Inflammatory macrophage treated with lipopolysaccharide for 1 hour (primary cell): ENCODE data around the gene PEX16.

Experiments used
- DNase-seq, 2 donors: peaks; one replicate each; pipeline ENCODE4 v3.0.0-alpha.2; 2020 to 2022

The PEX16 gene

GRCh38 chr11:45917623-45918330, at the start of gene PEX16:
Gene PEX16, minus strand, starts transcription at chr11:45917877. Its CDS starts 66 bp downstream, at chr11:45917811.
- DNase-seq: peak; percentile 98 to 99

- DNase-seq: peak; percentile 40 to 73
These were observed 47.3 kb upstream of the PEX16 start for GRCh38 chr11:45964911-45965389.

- no peak for DNase-seq
These were observed 44.1 kb upstream of the PEX16 start for GRCh38 chr11:45961751-45962240.

- peak in 1 of 2 donors; percentile 25 for DNase-seq
These were observed 42.9 kb upstream of the PEX16 start for GRCh38 chr11:45960387-45961095.

GRCh38 chr11:45959851-45960250, 42.2 kb upstream of the PEX16 start:
- DNase-seq: no peak

GRCh38 chr11:45949992-45950407, 32.3 kb upstream of the PEX16 start:
- no peak for DNase-seq

GRCh38 chr11:45948356-45948755, 30.7 kb upstream of the PEX16 start:
- no peak for DNase-seq

GRCh38 chr11:45947885-45948284, 30.2 kb upstream of the PEX16 start:
- no peak for DNase-seq

GRCh38 chr11:45945397-45945999, 27.8 kb upstream of the PEX16 start:
- no peak for DNase-seq

GRCh38 chr11:45942381-45942780, 24.7 kb upstream of the PEX16 start:
- DNase-seq: no peak

- no peak for DNase-seq
These were observed 23.6 kb upstream of the PEX16 start for GRCh38 chr11:45941285-45941684.

- no peak for DNase-seq
These were observed 22.2 kb upstream of the PEX16 start for GRCh38 chr11:45939836-45940235.

GRCh38 chr11:45937916-45938315, 20.2 kb upstream of the PEX16 start:
- no peak for DNase-seq

- no peak for DNase-seq
These were observed 18.9 kb upstream of the PEX16 start for GRCh38 chr11:45936511-45937054.

- no peak for DNase-seq
These were observed 17.8 kb upstream of the PEX16 start for GRCh38 chr11:45935349-45936064.

- no peak for DNase-seq
These were observed 17.1 kb upstream of the PEX16 start for GRCh38 chr11:45934580-45935318.

GRCh38 chr11:45933846-45934579, 16.3 kb upstream of the PEX16 start:
- no peak for DNase-seq

GRCh38 chr11:45933131-45933831, 15.6 kb upstream of the PEX16 start:
- DNase-seq: peak; percentile 60 to 62

GRCh38 chr11:45932217-45932616, 14.5 kb upstream of the PEX16 start:
- DNase-seq: no peak

- no peak for DNase-seq
These were observed 14.1 kb upstream of the PEX16 start for GRCh38 chr11:45931739-45932138.
